Hematopoietic multipotent progenitor cell (in vitro differentiated cells): ENCODE results near the gene PKHD1. TPM values are rescaled to one million over a fixed set of nuclear protein-coding genes. Genes with fewer than 3 reads are reported as not detected.
"Not testable (repeated sequence)": the region's sequence is repeated elsewhere in the genome, so short reads cannot be mapped to it uniquely, and the experiment has no call there.

ENCODE experiments used
- DNase-seq, 3 donors: peaks; one replicate each; pipeline ENCODE4 v3.0.0-alpha.2; 2011 to 2015; ENCODE audit warnings: low read depth in 2 of 3, low spot score in 2 of 3
- total RNA-seq: library from RNA; depleted of rRNA; stranded (reverse); fragments of >200 nt; gene quantifications from one replicate; pipeline ENCODE4 v1.2.3, GENCODE V29; 2012

The PKHD1 gene
- total RNA-seq, 1 donor, result under 0.01 TPM

DNA sequence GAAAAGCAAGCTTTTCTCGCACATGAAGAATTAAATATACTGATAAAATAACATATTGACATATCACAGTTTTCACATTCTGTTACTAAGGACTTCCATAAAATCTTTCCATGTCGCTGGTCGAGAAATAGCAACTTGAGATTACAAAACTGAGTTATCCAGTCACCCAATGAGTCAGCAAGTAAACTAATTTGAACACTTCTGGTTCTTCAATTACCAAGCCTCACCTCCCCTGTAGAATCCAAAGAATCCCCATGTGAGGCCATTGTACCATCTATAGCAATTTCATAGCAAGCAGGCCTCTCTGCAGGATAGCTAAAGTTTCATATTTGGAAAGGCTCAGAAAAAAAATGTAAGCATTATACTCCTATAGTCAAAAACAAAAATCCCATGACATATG lies 87.3 kb downstream of the PKHD1 start:
- no peak for DNase-seq

DNA sequence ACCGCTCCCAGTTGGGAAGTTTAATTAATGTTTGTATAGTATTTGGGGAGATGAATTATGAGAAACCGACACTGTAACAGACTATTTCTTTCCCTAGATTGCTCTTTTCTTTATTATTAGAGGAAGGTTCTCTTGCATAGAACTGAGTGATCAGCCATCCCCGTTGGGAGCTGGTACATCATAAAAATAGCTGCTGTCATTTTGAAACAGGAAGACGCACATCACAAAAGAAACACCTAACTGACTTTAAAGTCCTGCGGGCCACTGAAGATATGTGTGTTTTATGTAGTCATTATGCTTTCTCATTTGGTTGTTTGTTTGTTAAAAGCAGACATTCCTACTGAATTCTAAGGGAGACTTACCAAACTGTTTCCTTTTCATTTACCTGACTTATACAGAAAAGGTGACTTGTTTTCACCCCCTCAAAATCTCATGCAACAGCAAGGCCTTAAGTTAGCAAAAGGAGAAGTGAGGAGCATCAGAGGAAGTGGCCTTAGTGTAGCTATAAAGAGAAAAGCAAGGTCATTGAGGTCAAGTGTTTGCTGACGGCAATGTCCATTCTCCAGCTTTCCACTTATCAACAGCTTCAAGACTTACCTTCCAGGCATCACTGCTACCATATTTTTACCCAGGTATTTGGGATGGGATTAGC lies 91.0 kb downstream of the PKHD1 start:
- no peak for DNase-seq

DNA sequence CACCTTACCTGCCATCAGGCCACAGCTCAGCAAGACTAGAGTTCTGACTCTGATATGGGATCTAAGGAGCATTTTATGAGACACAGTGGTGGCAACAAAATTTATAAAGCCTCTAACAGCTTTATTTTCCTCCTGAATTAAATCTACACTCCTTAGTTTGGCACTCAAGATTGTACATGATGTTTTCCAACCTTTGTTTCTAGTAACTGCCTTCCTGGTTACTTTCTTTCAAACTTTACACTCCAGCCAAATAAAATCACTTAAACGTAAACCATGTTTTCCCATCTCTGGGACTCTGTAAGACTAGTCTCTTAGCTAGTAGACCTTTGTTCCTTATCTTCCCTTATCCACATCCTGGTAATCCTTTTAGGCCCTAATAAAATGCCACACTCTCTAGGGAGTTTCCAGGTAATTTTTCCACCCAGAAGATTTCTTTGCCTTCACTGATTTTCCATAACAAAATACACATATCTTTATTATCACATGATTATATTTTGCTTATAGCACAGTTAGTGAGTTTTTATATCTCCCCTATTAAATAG lies 92.1 kb downstream of the PKHD1 start:
- no peak for DNase-seq

DNA sequence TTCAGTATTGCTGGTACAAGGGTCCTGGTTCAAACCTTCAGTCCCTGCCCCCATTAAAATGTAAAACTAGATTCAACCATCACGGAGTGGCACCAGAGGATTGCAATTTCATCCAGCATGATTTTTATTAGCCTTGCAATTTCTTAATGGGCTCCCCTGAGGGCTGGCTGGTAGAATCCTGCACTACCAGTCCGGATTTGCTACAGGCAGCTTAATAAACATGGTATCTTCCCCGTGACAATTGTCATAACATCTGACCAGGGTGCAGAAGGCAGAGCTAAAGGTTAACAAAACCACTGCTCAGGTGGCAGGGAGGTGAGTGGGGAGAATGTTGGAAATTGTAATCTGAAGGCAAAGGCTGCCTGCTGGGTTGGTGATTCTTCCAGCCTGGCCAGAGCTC lies 94.5 kb downstream of the PKHD1 start:
- no peak for DNase-seq

DNA sequence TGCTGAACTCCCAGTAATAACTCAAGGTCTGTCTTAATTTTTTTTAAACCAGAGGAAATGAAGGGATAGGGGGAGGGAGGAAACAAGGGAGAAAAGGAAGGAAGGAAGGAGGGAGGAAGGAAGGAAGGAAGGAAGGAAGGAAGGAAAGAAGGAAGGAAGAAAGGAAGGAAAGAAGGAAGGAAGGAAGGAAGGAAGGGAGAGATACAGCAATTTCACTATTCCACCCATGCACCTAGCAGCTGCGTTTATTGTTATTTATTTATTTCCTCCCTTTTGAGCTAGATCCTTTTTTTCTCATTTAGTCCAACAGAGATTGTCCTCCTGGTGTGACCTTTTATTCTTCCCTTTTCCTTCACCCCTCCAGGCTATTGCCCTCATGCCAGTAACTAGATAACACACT lies 97.6 kb downstream of the PKHD1 start:
- no peak for DNase-seq

DNA sequence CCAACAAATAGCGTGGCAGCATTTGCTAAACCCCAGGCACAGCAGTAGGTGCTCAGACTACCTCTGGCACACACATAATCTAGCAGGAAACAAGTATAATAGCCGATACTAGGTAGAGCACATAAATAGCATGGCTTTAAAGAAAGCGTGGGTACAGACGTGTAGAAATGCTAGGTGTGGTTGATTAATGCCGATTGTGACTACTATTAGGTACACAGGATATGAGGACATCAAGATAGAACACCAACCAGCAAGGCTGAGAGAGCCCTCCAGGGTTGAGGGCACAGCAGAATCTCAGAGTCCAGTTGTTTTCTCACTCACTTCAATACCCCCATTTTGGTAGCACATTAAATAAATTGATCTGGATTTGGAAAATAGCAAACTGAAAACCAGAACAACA lies 100.5 kb downstream of the PKHD1 start:
- DNase-seq, result no peak

DNA sequence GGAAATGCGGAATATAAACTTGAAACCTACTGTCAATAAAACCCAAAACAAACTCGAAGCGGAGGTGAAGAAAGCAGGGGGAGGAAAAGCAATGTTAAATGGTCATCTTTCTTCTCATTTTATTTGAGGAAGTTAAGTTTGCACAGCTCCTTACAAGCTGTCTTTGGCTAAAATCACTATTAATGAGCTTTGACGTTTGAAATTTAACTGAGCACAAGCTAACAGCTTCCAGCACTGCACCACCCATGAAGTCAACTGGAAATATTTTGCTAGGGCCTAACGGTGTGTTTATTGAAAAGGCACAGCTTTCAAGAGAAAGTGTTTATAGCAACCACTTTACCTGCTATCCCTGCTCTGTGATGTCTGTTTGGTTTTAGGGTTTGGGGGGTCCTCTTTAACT lies 103.8 kb downstream of the PKHD1 start:
- DNase-seq, result no peak

DNA sequence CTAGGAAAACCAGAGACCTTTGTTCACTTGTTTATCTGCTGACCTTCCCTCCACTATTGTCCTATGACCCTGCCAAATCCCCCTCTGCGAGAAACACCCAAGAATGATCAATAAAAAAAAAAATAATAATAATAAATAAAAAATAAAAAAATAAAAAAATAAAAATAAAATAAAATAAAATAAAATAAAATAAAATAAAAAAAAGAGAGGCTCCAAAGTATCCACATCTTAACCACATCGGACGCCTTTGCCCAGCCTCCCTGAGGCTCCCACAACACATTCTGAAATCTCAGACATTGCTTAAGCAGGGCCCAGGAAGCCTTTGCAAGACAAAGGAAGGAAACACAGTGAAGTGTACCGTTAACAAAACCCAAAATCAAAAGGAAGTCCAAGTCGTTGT lies 104.7 kb downstream of the PKHD1 start:
- not testable (repeated sequence) for DNase-seq

DNA sequence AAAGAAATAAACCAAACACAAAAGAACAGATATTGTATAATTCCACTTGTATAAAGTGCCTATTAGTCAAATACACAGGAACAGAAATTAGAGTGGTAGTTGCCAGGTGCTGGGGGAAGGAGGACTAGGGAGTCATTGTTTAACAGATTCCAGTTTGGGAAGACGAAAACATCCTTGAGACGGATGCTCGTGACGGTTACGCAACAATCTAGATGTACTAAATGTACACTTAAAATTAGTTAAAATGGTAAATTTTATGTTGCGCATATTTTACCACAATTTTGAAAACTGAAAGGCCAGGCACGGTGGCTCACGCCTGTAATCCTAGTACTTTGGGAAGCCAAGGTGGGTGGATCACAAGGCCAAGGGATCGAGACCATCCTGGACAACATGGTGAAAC lies 111.0 kb downstream of the PKHD1 start:
- DNase-seq, result no peak

DNA sequence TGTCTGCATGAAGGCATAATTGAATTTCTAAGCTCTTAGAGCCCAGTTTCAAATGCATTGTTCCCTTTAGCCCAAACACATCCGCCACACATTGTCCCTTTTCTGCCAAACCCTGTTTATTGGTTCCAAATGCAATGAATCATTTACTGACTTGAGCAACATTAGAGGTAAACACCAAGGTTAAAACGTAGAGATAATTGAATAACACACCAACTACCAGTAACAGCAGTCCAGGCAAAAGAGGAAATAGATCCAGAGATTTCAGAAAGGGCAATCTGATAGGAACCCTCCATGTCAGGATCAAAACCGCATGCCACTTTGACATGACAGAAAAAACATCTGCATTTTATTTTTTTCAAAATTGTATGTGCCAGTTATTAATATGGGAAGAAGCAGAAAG lies 114.8 kb downstream of the PKHD1 start:
- no peak for DNase-seq

DNA sequence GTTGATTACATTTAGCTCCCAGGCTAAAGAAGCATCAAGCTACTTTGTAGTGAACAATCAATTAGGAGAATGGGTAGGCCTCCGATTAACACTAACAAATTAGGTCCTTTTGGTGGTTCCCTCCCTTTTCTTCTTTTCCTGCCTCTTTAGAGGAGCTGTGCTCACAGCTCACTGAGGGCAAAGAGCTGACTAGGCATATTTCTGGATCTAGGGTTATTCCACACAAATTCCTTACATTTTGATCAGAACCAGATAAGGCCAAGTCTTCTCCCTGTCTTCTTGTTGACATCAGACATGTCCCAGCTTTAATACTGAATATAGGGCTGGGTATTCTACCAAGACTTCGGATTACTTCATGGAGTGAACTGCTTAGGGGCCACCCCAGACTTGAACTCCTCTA lies 119.1 kb downstream of the PKHD1 start:
- DNase-seq, result no peak

DNA sequence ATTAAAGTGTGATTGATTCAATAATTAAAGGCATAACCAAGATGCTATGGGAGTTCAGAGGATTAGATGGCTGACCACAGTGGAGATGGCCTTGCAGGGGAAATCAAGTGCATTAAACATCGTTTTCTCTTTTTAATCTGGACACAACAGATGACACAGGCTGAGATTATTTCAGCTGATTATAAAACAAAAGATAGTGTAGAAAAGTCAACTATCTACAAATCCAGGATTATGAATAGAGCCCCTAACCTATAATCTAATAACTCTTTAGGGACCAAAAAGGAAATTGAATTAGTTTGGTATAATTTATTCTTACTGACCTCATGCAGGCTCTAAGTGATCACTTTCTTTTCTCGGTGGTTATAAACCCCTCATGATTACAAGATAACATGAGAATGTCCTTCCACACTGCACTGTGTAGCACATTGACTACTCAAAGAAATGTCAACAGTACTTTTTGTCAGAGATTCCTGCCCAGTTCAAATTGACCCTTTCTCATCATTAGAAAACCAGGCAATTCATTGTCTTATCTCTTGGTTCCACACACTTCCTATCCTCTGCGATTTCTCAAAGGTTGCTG lies 122.1 kb downstream of the PKHD1 start:
- no peak for DNase-seq

DNA sequence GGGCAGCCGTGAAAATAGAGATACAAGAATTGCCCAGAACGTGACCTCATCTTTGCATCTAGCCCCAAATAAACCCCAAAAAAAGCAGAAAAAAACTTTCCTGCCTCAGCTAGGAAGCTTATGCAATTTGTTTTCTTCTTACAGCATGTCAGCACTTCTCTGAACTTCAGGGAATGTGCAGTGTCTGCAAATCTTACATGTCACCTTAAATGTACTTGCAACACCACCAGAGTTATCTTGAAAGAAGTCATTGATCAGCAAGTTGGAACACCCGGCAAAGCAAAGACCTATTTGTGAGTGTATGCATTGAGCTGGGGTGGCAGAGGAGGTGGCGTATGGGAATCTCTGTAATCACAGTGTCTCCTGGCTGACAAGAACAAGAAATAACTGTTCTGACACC lies 123.4 kb downstream of the PKHD1 start:
- no peak for DNase-seq

DNA sequence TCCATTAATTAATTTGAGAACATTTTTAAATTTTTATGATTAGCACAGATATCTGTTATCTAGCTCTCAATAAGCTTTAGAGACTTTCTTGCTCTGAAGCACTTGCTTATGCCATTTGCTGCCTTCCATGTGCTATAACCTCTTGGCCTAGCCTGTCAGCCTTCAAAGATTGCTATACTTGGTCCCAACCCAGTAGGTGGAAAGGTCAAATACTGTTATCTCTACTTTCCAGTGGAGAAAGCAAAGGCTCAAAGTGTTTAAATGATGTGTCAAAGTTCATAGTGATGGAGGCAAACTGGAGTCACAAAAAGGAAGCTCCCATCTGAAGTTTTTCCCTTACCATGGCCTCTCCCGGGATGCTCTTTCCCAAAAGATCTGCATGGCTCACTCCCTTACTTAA lies 125.1 kb downstream of the PKHD1 start:
- DNase-seq, result no peak

DNA sequence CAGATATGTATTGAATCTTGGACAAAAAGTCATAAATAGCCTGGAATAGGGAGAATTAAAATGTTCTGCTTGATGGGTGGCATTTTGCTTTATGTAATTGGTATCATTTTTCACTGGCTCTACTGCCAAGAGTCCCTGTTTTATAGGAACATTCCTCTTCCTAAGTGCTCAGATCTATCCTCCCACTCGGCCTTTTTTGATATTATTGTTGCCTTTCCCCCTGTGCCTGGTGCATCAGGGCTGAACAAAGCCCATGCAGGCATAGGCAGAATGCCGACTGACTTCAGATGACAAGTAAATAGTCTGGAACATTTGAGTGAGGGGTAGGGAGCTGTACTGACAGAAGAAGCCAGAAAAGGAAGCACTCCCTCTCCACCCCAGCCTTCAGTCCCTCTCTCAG lies 127.0 kb downstream of the PKHD1 start:
- no peak for DNase-seq

DNA sequence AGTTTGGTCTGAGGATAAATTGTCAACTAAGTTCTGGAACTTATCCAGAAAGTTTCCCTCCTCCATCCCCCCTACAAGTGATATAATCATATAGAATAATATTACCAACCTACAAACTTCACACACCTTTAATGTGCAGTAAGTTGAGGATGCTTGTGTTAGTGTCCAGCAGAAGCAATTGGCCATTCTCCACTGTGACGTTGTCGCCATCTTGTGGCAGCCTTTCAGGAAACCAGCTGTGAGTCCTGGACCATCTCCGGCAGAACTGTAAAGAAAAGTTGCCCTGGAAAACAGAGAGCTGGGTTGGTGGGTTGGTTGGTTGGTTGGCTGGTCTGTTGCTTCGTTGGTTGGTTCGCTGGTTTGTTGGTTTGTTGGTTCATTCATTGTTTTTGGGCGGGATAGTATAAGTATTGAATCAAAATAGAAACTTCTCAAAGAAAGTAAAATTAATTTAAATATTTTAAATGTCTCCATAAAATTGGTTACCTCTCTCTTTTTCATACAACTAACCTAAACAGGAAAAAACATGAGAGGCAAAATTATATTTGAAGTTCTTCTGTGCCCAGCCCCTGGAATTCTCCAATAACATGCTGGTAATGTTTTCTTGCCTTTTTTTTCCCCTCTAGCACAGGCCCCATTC lies 127.5 kb downstream of the PKHD1 start:
- DNase-seq, result peak in 2 of 3 donors; percentile 45 to 80

DNA sequence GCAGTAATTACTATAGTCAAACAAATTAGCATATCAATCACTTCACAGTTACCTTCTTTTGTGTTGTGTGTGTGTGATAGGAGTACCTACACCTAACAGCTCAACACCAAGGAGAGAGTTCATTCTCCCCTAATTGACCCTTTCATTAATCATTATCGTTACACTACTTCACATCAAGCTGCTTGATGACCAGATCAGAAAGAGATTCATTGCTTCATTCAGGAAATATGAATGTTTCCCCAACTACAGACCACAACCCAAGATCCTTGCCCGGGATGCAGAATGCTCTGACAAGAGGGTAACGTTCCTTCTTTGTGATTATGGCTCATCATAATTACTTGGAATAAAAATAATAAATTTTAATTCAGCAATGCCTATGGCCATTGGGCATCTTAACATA lies 132.7 kb downstream of the PKHD1 start:
- DNase-seq, result no peak

DNA sequence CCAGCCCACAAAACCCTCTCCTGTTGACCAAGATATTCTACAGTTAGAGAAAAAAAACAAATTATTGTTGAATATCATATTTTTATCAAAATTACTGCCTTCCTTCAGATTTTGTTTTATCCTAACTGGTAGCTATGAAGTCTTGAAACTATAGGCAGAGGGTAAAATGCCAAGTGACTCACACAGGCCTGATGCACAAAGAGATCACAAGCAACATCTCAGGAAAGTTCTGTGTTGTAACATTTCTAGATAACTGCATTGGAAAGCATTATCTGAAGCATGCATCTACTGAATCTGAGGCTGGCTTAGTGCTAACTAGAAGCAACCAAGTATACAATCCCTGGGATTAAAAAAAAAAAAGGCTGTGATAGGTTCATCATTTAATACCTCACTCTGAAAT lies 134.2 kb downstream of the PKHD1 start:
- no peak for DNase-seq

DNA sequence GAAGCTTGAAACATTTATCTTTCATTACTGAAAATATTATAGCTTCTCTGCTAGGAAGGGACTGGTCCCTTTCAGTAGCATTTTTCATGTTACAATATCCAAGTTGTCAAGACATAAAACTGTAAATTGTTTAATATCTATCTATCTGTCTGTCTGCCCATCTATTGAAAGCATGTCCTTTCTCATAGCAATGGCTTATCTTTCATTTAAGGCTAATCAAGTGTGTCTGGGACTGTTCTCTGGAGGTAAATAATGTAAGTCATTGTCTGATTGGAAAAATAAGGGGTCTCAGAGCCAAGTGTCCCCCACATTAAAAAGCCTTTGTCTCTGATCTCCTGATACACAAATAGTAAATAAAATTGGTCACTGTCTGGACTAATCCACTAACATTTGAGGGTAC lies 135.5 kb downstream of the PKHD1 start:
- no peak for DNase-seq

DNA sequence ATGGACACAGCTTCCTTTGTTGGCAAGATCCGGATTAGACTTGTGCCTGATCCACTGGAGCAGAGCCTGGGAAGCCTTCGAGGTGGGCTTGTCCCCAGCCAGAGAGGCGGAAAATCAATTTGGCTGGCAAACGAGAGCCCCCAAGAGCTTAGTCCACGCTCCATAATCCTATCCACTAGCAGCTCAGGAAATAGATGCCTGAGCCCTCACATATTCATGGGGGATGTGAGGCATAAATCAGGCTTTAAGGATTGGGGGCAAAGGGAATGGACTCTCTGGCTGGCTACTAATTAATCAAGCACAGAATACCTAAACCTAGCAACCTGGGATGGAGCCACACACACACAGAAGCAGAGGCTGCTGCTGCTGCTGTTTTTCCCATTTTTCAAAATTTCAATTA lies 137.9 kb downstream of the PKHD1 start:
- no peak for DNase-seq

DNA sequence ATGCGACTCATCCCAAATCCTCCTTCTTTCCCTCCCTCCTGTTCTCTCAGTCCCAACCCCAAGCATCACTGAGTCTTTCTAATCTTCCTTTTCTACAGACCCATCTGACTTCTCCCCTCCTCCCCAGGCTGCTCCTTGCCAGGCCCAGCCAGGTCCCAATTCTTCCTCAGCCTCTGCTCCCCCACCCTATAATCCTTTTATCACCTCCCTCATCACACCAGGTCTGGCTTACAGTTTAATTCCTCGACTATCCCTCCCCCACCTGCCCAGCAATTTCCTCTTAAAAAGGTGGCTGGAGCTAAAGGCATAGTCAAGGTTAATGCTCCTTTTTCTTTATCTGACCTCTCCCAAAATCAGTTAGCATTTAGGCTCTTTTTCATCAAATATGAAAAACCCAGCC lies 147.7 kb downstream of the PKHD1 start:
- not testable (repeated sequence) for DNase-seq
